ENCODE results near the gene ARPC1A.
"Not testable (repeated sequence)": the region's sequence is repeated elsewhere in the genome, so short reads cannot be mapped to it uniquely, and the experiment has no call there.

Gene ARPC1A

DNA sequence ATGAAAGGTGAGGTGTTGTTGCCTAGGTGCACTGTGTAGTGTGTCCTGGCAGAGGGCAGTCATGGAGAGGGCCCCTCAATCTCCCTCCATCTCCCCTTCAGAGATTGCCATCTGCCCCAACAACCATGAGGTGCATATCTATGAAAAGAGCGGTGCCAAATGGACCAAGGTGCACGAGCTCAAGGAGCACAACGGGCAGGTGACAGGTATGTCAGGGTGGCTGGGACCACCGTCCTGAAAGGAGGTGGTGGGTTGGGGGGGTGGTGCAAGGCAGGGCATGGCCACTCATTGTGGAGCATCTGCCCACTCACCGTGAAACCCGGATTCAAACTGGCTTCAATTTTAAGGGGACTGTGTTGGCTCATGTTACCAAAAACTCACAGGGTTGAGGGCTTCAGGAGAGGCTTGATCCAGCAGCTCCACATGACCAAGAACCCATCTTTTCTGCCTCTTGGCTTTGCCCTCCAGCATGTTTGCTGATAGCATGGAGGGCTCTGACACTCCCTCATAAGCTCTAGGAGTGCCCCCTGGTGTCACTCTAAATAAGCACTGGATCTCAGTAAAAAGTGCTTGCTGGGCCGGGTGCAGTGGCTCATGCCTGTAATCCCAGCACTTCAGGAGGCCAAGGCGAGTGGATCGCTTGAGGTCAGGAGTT, 61.0 kb downstream of the ARPC1A start:
- DNase-seq (ENCODE audit: extremely low read depth in 1 of 2, low read depth in 1 of 2), result no peak

DNA sequence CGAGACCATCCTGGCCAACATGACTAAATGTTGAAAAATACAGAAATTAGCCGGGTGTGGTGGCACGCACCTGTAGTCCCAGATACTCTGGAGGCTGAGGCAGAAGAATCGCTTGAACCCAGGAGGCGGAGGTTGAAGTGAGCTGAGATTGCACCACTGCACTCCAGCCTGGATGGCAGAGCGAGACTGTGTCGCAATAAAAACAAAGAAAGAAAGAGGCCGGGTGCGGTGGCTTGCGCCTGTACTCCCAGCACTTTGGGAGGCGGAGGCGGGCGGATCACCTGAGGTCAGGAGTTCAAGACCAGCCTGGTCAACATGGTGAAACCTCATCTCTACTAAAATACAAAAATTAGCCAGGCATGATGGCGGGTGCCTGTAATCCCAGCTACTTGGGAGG, 61.5 kb downstream of the ARPC1A start:
- not testable (repeated sequence) for DNase-seq (ENCODE audit: extremely low read depth in 1 of 2, low read depth in 1 of 2)

DNA sequence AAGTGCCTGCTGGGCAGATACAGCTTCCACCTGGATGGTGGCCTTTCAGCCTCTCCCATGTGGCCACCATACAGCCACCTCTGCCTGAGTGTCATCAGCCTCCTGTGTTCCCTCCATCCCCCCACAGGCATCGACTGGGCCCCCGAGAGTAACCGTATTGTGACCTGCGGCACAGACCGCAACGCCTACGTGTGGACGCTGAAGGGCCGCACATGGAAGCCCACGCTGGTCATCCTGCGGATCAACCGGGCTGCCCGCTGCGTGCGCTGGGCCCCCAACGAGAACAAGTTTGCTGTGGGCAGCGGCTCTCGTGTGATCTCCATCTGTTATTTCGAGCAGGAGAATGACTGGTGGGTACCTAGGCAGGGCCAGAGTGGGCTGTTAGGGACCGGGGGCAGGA, 62.2 kb downstream of the ARPC1A start:
- no peak for DNase-seq (ENCODE audit: extremely low read depth in 1 of 2, low read depth in 1 of 2)

DNA sequence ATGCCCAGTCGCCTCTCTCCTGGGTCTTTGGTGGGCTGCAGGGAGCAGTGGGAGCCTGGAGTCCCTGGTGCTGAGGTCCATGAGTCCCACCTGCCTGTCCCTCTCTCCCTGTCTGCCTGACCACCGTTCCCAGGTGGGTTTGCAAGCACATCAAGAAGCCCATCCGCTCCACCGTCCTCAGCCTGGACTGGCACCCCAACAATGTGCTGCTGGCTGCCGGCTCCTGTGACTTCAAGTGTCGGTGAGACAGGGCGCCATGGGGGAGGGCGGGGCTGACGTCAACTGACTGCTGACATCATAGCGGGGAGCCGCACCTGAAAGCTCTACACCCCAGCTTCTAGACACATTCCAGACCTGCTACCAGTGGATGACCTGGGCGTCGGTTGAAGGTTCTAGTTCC, 64.1 kb downstream of the ARPC1A start:
- no peak for DNase-seq (ENCODE audit: extremely low read depth in 1 of 2, low read depth in 1 of 2)

DNA sequence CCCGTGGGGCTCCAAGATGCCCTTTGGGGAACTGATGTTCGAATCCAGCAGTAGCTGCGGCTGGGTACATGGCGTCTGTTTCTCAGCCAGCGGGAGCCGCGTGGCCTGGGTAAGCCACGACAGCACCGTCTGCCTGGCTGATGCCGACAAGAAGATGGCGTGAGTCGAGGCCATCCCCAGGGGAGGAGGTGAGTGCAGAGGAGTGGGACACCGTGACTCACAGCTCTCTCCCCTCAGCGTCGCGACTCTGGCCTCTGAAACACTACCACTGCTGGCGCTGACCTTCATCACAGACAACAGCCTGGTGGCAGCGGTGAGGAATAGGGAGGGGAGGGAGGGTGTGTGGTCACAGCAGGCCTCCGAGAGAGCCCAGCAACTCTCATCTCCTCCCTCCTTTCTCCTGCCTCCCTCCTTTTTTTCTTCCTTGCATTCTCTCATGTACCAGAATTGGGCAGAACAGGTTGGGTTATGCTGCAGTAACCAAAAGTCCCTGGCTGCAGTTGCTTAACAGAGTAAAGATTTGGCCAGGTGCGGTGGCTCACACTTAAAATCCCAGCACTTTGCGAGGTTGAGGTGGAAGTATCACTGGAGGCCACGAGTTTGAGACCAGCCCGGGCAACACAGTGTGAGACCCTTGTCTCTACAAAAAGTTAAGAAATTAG, 65.4 kb downstream of the ARPC1A start:
- DNase-seq (ENCODE audit: extremely low read depth in 1 of 2, low read depth in 1 of 2), result no peak

DNA sequence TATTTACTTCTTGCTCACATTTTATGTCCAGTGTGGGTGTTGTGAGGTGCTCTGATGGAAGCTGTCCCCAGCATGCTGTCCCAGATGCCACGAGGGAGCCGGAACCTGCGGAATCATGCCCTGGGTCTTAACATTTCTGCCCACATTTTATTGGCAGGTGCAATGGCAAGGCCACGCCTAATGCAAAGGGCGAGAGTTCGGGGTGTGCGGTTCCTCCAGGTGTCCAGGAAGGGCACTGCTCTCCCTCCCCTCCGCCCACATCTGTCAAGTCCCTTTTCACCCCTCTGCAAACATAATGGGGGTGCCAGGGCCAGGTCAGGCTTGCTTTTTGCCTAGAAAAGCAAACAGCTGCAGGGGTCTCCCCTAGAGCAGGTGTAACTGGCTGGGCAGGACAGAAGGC, 66.3 kb downstream of the ARPC1A start:
- no peak for DNase-seq (ENCODE audit: extremely low read depth in 1 of 2, low read depth in 1 of 2)

DNA sequence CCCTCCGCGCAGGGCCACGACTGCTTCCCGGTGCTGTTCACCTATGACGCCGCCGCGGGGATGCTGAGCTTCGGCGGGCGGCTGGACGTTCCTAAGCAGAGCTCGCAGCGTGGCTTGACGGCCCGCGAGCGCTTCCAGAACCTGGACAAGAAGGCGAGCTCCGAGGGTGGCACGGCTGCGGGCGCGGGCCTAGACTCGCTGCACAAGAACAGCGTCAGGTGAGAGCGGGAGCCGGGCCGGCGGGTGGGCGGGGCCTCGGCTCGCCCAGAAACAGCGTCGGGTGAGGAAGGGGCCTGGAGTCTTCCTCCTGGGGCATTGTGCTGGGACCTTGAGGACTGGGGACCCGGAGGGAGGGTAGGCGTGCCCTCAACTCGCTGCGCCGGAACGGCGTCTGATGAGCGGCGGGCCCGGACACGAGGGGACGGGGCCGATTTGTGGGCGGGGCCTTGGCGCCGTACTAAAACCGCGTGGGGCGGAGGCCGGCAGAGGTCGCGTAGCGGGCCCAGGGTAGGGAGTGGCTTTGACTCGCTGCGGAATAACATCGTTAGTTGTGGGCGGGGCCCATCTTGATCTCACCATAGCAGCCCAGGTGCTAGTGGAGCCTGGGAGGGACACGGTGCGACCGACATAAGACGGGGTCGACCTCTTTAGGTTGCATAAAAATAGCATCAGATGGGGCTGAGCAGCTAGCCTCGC, 67.1 kb downstream of the ARPC1A start:
- DNase-seq (ENCODE audit: extremely low read depth in 1 of 2, low read depth in 1 of 2), result peak; percentile 65 to 69

DNA sequence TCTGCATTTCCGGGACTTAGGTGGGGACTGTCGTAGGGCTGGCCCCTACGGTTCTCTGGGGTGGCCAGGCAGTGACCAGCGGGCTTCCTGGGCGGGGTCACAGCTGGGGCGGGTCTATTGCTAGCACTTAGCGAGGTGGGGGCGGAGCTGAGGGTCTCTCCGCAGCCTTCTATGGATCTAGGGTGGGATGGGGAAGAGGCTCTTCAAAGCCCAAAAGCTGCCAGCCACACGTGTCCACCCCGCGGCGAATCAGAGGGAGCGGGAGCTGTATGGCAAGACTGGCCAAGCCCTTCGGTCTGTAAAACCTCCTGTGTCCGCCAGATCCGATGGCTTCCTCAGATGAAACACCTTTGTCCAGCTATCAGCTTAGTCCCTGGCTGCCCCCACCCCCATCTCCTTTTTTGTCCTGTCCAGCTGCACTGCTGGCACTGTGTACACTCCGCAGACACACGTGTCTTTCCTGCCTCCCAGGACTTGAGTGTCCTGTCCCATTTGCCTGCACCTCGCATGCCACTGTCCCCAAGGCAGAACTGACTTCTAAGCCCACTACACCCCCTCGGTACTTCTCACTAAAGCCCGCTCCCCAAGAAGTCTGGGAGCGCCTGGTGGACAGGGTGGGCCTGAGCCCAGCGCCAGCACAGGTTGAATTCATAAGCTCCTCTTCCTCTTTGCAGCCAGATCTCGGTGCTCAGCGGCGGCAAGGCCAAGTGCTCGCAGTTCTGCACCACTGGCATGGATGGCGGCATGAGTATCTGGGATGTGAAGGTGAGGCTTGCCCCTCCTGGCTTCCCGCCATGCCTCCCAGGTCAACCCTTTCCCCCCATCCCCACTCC, 67.9 kb downstream of the ARPC1A start:
- no peak for DNase-seq (ENCODE audit: extremely low read depth in 1 of 2, low read depth in 1 of 2)

DNA sequence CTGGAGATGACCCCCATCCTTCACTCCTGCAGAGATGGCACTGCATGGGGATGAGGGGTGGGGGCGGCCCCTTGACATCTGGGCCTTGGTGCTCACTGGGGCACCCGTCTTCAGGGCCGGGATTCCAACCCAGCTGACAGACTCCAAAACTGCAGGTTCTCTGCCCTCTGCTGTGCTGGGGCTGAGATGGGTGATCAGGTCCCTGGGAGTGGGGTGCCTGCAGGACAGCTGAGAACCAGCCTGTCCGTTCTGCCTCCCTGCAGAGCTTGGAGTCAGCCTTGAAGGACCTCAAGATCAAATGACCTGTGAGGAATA, 68.4 kb downstream of the ARPC1A start:
- DNase-seq (ENCODE audit: extremely low read depth in 1 of 2, low read depth in 1 of 2), result no peak

DNA sequence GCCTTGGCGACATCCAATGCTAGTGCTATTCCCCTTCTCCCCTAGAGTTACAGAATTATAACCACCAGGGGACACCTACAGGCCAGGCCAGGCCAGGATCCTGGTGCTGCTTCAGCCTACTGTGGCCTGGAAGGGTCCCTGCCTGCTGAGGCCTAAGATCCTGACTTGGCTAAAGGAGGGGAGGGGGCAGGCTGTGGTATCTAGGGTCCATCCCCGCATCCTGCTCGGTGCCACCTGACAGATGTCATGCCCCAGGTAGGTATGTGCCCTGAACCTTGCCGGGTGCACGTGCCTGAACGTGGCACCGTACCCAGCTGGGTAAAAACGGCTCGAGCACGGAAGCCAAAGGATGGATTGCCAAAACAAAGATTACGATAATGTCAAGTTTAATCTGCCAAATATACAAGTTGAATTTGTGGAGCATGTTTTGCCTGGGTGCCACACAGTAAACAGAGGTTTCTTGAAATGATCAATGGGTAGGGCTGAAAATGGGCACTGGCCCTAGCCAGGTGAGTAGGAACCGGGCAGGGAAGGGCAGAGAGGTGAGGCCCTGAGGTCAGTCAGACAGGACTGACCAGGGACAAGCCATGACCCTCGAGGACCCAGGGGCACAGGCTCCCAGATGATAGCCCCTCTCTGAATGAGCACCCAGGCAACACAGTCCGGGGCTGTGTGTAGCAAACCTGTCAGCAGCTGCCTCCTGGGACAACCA, 70.1 kb downstream of the ARPC1A start:
- no peak for DNase-seq (ENCODE audit: extremely low read depth in 1 of 2, low read depth in 1 of 2)

DNA sequence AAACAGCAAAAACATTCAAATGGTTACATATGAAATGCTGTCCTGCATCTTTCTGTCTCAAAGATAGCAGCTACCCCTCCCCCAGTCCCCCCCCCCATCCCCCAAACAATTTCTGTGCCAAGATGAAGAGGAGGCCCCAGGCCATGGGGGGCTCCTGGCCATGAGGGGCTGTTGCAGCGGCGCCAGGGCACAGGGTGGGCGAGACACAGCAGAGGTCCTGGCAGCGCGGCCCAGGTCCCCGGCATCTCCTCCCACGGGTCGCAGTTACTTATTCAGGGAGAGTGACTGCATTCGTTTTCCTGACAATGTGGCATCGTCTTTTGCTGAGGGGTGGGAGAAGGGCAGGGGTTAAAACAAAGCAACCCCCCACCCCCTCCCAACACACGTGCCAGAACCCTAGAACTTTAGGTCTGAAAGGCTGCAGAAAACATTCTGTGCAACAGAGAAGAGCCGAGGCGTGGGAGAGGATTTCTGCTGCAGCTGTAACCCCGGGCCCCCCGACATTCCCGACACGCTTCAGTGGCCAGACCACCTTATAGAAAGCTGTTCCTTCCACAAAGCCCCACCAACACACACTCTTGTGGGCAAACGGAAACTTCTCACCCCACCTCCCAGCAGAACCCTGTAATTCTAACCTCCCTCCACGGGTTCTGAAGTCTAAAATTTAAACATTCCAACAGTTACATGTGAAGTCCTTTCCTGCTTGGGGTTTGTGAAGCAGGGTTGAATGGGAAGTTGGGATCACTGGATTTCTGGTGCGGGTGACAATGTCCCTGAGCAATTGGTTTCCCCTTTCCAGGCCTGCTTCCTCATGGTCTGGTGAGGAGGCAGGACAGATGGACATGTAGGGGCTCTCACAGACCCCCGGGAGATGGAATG, 71.0 kb downstream of the ARPC1A start:
- no peak for DNase-seq (ENCODE audit: extremely low read depth in 1 of 2, low read depth in 1 of 2)

DNA sequence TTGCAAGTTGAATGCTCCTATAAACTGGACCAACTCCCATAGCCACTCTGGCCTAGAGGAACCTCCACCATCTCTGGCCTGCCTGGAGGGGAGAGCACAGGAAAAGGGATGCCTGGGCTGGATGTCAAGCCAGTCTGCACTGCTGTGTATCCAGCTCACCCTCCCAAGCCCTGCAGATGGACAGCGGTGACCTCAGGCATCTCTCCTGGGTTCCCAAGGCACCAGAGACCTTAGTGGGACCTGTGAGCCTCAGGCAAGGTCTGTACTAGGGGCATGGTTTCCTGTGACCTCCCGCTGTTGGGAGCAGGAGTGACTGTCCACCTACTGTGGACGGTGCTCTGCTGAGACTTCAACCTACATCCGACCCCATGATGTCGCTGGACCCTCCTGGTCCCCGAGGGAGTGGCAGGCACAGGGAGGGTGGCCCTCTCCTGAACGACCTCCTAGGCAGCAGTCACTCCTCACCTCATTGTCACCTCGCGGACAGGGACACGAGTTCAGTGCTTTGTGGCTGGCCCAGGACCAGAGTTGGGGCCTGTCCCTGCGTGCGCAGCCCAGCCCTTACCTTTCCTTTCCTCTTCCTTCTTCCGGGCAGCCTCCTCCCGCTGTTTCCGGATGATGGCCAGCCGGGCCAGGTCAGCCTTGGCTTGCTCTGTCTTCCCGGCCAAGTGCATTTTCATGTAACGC, 71.7 kb downstream of the ARPC1A start:
- DNase-seq (ENCODE audit: extremely low read depth in 1 of 2, low read depth in 1 of 2), result no peak

DNA sequence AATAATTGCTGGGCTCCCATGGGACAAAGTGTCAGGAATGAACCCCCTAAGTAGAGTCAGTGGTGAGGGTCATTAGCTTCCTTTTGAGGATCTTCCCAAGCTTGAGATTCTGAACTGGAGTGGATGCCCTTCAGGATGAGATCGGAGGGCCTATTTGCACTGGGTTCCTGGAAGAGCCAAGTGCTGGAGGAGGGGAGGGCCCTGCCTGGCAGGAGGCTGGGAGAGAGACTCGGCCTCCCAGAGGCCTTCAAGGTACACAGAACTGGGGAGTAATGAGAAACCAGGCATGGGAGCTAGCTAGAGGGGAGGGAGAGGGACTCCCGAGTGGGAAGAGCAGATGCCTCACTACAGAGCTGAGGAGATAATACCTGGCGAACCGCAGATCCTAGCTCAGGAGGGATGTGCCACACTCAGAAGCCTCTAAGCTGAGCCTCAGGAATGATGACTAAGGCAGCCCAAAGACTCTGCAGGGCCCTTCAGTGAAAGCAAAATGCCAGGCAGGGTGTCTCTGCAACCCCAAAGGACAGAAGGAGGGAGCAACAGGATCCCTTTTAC, 73.3 kb downstream of the ARPC1A start:
- DNase-seq (ENCODE audit: extremely low read depth in 1 of 2, low read depth in 1 of 2), result no peak

DNA sequence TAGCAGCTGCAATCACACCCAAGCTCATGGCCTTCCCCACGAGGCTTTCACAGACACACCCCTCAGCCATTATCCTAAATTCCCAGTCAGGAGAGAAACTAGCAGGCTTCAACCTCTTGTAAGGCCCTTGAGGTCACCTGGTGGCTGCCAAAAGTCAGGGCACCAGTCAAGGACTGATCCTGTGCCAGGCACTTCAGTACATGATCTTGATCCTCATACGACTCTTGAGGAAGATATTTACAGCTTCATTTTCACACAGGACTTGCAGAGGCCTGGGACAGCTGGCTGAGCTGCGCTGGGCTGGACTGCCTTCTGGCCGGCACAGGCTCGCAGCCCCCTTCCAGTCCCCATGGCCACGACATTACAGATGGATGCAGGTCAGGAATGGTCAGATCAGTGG, 73.9 kb downstream of the ARPC1A start:
- no peak for DNase-seq (ENCODE audit: extremely low read depth in 1 of 2, low read depth in 1 of 2)

DNA sequence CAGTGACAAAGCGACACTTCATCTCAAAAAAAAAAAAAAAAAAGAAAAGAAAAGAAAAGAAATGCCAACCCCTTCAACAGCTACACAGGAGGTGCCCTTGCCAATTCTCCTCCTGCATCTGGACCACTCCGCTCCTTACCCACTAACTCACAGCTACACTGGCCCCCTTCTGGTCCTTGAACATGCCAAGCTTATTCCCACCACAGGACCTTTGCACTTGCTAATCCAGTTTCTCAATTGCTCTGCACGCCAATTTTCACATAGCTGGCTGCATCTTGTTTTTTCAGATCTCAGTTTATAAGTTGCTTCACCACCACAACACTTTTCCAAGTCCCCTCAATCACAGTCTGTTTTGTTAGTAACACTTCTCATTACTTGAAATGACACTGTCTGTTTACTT, 77.2 kb downstream of the ARPC1A start:
- DNase-seq (ENCODE audit: extremely low read depth in 1 of 2, low read depth in 1 of 2), result no peak

DNA sequence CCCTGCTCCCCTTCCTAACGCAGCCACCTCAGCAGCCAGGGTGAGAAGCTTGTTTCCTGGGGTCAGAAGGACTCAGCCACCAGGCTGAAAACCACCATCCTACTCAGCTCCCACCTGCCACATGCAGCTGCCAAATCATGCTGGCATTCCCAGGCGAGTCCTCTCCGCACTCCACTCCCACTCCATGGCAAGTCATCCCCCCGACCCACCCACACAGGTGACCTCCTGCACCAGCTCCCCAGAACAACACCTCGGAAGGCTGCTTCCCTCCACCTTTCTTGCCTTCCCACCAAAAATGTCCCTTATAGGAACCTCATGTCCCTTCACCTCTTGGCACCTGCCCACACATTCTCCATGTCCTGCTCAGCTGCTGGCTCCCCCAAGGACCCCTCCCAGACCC, 78.1 kb downstream of the ARPC1A start:
- DNase-seq (ENCODE audit: extremely low read depth in 1 of 2, low read depth in 1 of 2), result no peak

DNA sequence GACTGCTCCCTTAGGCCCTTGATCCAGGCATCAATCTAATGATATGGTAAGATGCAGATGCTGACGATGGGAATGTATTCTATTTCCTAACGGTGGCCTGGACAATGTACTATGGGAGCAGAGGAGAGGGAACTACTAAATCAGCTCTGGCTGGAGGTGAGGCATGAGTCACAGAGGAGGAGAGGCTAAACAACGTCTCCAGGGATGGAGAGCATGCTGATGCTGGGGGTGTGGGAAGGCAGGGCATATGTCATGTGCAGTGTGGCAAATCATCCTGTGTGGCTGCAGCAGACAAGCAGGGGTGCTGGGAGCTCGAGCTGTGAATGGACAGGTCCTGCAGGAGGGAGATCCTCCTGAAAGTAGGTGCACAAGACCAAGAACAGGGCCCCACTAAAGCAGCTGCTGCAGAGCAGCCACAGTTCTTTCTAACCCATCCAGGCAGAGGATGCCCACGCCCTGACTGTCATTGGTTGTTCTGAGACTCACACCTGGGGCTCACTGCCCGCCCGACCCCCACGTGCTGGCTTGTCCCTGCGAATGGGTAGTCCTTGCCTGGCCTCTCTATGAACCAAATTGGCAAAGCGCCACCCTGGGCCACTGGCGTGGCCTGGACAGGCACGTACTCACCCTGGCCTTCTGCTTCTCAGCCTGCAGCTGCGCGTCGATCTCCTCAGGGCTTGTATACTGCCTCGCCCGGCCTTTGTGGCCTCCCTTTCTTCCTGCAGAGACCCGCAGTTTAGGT, 78.7 kb downstream of the ARPC1A start:
- no peak for DNase-seq (ENCODE audit: extremely low read depth in 1 of 2, low read depth in 1 of 2)

DNA sequence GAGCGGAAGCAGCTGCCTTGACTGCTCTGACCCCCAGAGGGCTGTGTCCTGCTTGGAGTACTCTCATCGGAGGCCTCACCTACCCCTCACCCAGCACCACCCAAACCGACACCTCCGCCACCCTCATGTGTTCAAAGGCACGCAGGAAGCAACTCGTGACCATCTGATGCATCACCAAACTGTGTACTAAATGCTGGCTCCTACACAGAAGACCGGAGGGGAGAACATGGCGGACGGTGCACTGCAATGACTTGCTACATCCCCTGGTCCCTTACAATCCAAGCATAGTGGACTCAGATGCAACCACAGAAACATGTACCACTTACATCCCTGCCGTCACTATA, 79.3 kb downstream of the ARPC1A start:
- DNase-seq (ENCODE audit: extremely low read depth in 1 of 2, low read depth in 1 of 2), result no peak

DNA sequence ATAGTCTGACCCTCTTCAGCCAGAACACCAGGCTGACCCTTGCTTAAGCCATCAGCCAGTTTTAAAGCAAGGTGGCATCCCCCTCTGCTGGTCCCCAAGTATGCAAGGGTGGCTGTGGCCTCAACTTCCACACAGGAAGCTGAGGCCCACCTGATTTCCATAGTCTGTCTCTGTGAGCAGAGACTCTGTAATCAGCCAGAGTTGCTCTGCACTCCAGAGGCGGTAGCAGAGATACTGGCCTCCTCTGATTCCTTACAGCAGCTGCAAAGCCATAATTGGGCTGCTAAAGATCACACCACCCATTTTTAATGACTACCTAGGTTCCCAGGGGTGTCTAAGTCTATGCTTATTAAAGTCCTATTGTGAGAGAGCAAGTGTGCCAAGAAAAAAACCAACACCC, 80.9 kb downstream of the ARPC1A start:
- no peak for DNase-seq (ENCODE audit: extremely low read depth in 1 of 2, low read depth in 1 of 2)
